ENCODE data around the gene KCNH2.

- TF ChIP-seq CTCF (IDR thresholded peaks at IDR 0.05) = no peak
- no peak; the same call in 1 of the 2 replicates for TF ChIP-seq MXI1 (IDR thresholded peaks at IDR 0.05; ENCODE audit: low read depth, low read length)
- no peak for TF ChIP-seq EZH2phosphoT487 (IDR thresholded peaks at IDR 0.05; ENCODE audit: borderline replicate concordance, low read depth)
- no peak for TF ChIP-seq GABPA (IDR thresholded peaks at IDR 0.05; ENCODE audit: low read depth)
- TF ChIP-seq USF2 (IDR thresholded peaks at IDR 0.05; ENCODE audit: borderline replicate concordance, low read depth, low read length) = no peak
Measured at GRCh38 chr7:150902078-150903033, 75.8 kb downstream of the KCNH2 start.
